ENCODE results near the gene HMSD. TPM values are rescaled to one million over a fixed set of nuclear protein-coding genes. Genes with fewer than 3 reads are reported as not detected.

HMSD gene
- total and polyA plus RNA-seq, 2 donors (not counting 3 experiments of a cell fraction or from before 2014, with no cell fraction given), result 0.08 TPM; not detected in 1

DNA sequence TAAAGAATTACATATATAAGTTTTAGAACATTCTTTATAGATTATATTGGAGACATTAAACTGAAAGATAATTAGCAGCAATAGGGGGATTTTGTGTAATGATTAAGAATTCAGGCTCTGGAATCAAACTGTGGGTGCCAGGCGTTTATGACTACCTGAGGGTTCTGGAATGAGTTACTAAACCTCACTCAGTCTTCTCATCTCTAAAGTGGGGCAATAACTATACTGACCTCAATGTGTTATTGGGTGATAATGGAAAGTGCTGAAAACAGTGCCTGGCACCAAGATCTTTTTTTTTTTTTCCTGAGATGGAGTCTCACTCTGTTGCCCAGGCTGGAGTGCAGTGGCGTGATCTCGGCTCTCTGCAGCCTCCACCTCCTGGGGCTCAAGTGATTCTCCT, 27.9 kb downstream of the HMSD start:
- no peaks in the 10 kb centered on the region for H4K20me1 ChIP-seq (replicated peaks; ENCODE audit: control insufficient read depth, extremely low read depth, insufficient read depth, low read length)
- CTCF ChIA-PET, result interaction anchor here (1.5 to 5.2 kb wide), 2 partner anchors 13 to 14 kb away, joined by 12 to 61 read pairs; no protein-coding TSS in a partner anchor
- peaks cover 2% of the 10 kb centered on the region for H3K4me1 ChIP-seq (ENCODE audit: control insufficient read depth, extremely low read depth, insufficient read depth, low read length)
- intact Hi-C loops (cut with micrococcal nuclease), result no loop called here
- no peak for DNase-seq (ENCODE audit: low read depth, low spot score)
- no peak for TF ChIP-seq FOS (IDR thresholded peaks at IDR 0.05; ENCODE audit: borderline replicate concordance, insufficient read depth, low read length)
- TF ChIP-seq CTCF (IDR thresholded peaks at IDR 0.05; ENCODE audit: extremely low read depth in 1 of 2, insufficient read depth in 1 of 2, low read depth in 1 of 2, low read length in 2 of 2), result no peak
- TF ChIP-seq POLR2AphosphoS5 (IDR thresholded peaks at IDR 0.05; ENCODE audit: insufficient read depth, low read depth, low read length), result no peak
- no peak for TF ChIP-seq EZH2 (IDR thresholded peaks at IDR 0.05; ENCODE audit: borderline replicate concordance, low read depth, low read length, severe bottlenecking)
- no peak for TF ChIP-seq GATA2 (IDR thresholded peaks at IDR 0.05; ENCODE audit: insufficient read depth, insufficient read length, low read depth, low read length)
- TF ChIP-seq MAX (IDR thresholded peaks at IDR 0.05; ENCODE audit: insufficient read depth, insufficient read length), result no peak
- no peak for TF ChIP-seq JUN (IDR thresholded peaks at IDR 0.05; ENCODE audit: borderline replicate concordance, insufficient read depth, insufficient read length, low read depth)
- no peak for TF ChIP-seq MYC (IDR thresholded peaks at IDR 0.05; ENCODE audit: low read depth, low read length)
- no peak for TF ChIP-seq POLR2A (IDR thresholded peaks at IDR 0.05; ENCODE audit: low read depth, low read length)
- H3K4me3 ChIP-seq (replicated peaks in 1 of 3; ENCODE audit: insufficient read depth in 1 of 3, low read depth in 1 of 3, low read length in 3 of 3), result no peak overlapping the region
- no peaks in the 10 kb centered on the region for H3K27me3 ChIP-seq (ENCODE audit: control insufficient read depth in 2 of 2, insufficient read depth in 2 of 2, low read length in 2 of 2)
- no peaks in the 10 kb centered on the region for H3K9me1 ChIP-seq (replicated peaks; ENCODE audit: control insufficient read depth, extremely low read depth, insufficient read depth, low read length)
- no peak overlapping the region for H3K4me2 ChIP-seq (ENCODE audit: insufficient read depth, low read length)
- H3K79me2 ChIP-seq (ENCODE audit: control insufficient read depth, insufficient read depth, low read length), result peaks cover 44% of the 10 kb centered on the region
- no peak overlapping the region for H3K9ac ChIP-seq (replicated peaks; ENCODE audit: extremely low read depth, insufficient read depth, low read length)
- H3K27ac ChIP-seq (ENCODE audit: insufficient read depth, low read depth, low read length), result no peak overlapping the region
- POLR2A ChIA-PET, result no interaction called here
- no peak for FAIRE-seq
- peaks cover 2 to 7% of the 10 kb centered on the region in 2 experiments for H3K36me3 ChIP-seq (ENCODE audit: control insufficient read depth in 2 of 2, extremely low read depth in 1 of 2, insufficient read depth in 2 of 2, low read length in 2 of 2)
- H3K9me3 ChIP-seq (replicated peaks; ENCODE audit: control insufficient read depth, insufficient read depth, low read length), result no peaks in the 10 kb centered on the region
- no TSS peak for BruUV-seq (replicated peaks)
- H2AFZ ChIP-seq (ENCODE audit: low read depth, low read length), result no peak overlapping the region
- dilution Hi-C loops (cut with MboI; ENCODE audit: extremely low pct_ligation_motif_present, low sequenced_read_pairs), result no loop called here
